ENCODE results near the gene FCHSD2. TPM values are rescaled to one million over a fixed set of nuclear protein-coding genes. Genes with fewer than 3 reads are reported as not detected.

The FCHSD2 gene
- total and polyA plus RNA-seq, 8 donors = 5.5 to 22.5 (median 10.4) TPM

- Histone ChIP-seq H3K36me3 (no peaks in the 10 kb centered on the region), H3K4me3 (no peak overlapping the region), H3K27me3 (no peaks in the 10 kb centered on the region), H3K27ac (no peak overlapping the region), H3K4me1 (peaks cover 0 to 6% (median 6%) of the 10 kb centered on the region in 3 donors), H3K9me3 (no peaks in the 10 kb centered on the region)
- ATAC-seq (no peak), FAIRE-seq (no peak), DNase-seq (peak in 2 of 6 donors; percentile 24 to 72)
- no peak for TF ChIP-seq CTCF (IDR thresholded peaks at IDR 0.05)
- intact Hi-C loops (cut with DNase I) = loop anchor here (5.0 to 10.0 kb wide), 3 partner anchors 350 to 420 kb away; no protein-coding TSS in a partner anchor
- WGBS, 2 donors = 72 to 76% methylated on average over 15 of the region's 15 CpGs
Observed at GRCh38 chr11:72824811-72825505, 317.2 kb downstream of the FCHSD2 start.

- Histone ChIP-seq H3K27ac (no peak overlapping the region), H3K4me1 (peaks cover 0 to 6% (median 6%) of the 10 kb centered on the region in 3 donors), H3K27me3 (no peaks in the 10 kb centered on the region), H3K4me3 (no peak overlapping the region), H3K36me3 (no peaks in the 10 kb centered on the region), H3K9me3 (no peaks in the 10 kb centered on the region)
- ATAC-seq = no peak
- TF ChIP-seq CTCF (IDR thresholded peaks at IDR 0.05) = no peak
- FAIRE-seq = no peak
- intact Hi-C loops (cut with DNase I) = loop anchor here in 2 of 3 donors (10.0 kb wide), 2 partner anchors 351 to 421 kb away; no protein-coding TSS in a partner anchor
- DNase-seq = peak in 2 of 6 donors; percentile 26 to 66
- WGBS, 2 donors = 64 to 71% methylated on average over 7 of the region's 7 CpGs
Observed at GRCh38 chr11:72824020-72824419, 318.1 kb downstream of the FCHSD2 start.

GRCh38 chr11:72823105-72823804 lies 318.9 kb downstream of the FCHSD2 start:
- Histone ChIP-seq H3K36me3 (no peaks in the 10 kb centered on the region), H3K4me3 (no peak overlapping the region), H3K27ac (no peak overlapping the region), H3K27me3 (no peaks in the 10 kb centered on the region), H3K9me3 (no peaks in the 10 kb centered on the region), H3K4me1 (peaks cover 0 to 6% (median 6%) of the 10 kb centered on the region in 3 donors)
- DNase-seq (peak in 3 of 6 donors; percentile 24 to 40 (median 38)), FAIRE-seq (no peak), ATAC-seq (no peak)
- no peak for TF ChIP-seq CTCF (IDR thresholded peaks at IDR 0.05)
- 88 to 93% methylated on average over 9 of the region's 9 CpGs for WGBS, 2 donors
- intact Hi-C loops (cut with DNase I) = loop anchor here in 2 of 3 donors (10.0 kb wide), 2 partner anchors 352 to 422 kb away; no protein-coding TSS in a partner anchor

- DNase-seq (peak; percentile 84 to 96 (median 94)), FAIRE-seq (no peak), ATAC-seq (peak; percentile 91 to 92 (median 92))
- Histone ChIP-seq H3K9me3 (no peaks in the 10 kb centered on the region), H3K27ac (peak overlapping the region in 3 of 4 donors; percentile 39 to 58 (median 55)), H3K4me1 (peaks cover 0 to 6% (median 6%) of the 10 kb centered on the region in 3 donors), H3K4me3 (peak overlapping the region; percentile 26 to 64 (median 47)), H3K36me3 (no peaks in the 10 kb centered on the region), H3K27me3 (no peaks in the 10 kb centered on the region)
- peak in 1 of 4 donors; percentile 21 for TF ChIP-seq CTCF (IDR thresholded peaks at IDR 0.05)
- WGBS, 2 donors = 6 to 7% methylated on average over 68 to 82 of the region's 82 CpGs
- intact Hi-C loops (cut with DNase I) = loop anchor here in 2 of 3 donors (10.0 kb wide), 2 partner anchors 353 to 423 kb away; no protein-coding TSS in a partner anchor
Observed at GRCh38 chr11:72821920-72822799, 320.0 kb downstream of the FCHSD2 start.
